ENCODE results near the gene SLC13A2.

SLC13A2 gene

DNA sequence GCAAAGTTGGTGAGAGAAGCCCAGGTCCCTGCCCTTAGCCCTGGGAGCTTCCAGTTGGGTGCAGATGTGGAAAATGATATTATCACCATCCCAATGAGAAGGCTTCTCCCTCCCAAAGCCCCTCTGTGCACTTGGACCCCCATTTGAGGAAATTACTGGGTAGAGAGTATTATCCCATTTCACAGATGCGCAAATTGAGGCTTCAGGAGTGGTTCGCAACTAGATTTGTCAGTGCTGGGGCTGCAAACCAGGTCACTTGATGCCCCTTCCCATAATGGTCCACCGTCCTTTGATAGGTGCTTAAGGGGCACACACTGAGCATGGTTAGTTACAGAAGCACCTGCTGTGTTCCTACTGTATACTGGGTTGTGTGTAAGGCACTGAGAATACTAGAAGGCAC is 18.4 kb downstream of the SLC13A2 start:
- in situ Hi-C loops (cut with HindIII; ENCODE audit: low sequenced_read_pairs) = no loop called here

GRCh38 chr17:28492352-28493310 is 19.2 kb downstream of the SLC13A2 start:
- in situ Hi-C loops (cut with HindIII; ENCODE audit: low sequenced_read_pairs) = no loop called here

DNA sequence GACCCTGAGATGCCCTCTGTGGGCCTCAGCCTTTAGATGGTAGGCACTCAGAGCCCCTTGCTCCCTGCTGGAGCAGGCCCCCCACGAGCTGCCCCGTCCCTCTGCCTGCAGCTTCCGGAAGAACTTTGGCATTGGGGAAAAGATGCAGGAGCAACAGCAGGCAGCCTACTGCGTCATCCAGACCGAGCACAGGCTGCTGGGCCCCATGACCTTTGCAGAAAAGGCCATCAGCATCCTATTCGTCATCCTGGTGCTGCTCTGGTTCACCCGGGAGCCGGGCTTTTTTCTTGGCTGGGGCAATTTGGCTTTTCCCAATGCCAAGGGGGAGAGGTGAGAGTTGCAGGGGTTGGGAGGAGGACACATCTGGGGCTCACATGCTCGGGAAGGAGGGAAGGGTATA is 20.0 kb downstream of the SLC13A2 start:
- in situ Hi-C loops (cut with HindIII; ENCODE audit: low sequenced_read_pairs) = no loop called here

DNA sequence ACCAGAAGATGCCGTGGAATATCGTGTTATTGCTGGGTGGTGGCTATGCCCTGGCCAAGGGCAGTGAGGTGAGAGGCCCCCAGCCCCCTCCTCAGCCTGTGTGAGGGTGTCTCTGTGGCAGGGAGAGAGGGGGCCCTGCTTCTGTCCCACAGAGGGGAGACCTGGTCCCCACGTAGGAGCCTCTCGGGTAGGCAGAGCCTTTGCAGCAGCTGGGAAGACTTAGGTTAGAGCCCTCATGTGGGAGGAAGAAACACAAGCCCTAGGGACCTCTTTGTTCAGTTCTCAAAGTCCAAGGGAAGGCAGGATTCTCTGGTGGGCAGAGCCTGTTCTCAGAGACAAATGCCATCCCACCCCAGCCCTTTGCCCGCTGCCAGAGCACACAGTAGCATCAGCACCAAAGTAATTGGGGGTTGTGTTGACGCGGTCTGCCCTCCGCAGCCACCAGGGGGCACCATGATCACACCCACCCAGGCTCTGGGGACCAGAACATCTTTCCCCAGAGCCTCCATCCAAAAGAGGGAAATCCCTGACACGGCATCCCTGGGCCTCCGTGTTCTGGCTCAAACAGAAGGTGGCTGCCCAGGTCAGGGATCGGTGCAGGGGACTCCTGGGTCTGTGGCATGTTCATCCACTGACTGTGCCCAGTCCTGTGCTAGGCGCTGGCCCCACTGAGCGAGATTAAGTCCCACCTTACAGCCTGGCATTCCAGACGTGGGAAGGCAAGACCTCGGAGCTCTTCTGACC is 21.2 kb downstream of the SLC13A2 start:
- in situ Hi-C loops (cut with HindIII; ENCODE audit: low sequenced_read_pairs) = no loop called here

DNA sequence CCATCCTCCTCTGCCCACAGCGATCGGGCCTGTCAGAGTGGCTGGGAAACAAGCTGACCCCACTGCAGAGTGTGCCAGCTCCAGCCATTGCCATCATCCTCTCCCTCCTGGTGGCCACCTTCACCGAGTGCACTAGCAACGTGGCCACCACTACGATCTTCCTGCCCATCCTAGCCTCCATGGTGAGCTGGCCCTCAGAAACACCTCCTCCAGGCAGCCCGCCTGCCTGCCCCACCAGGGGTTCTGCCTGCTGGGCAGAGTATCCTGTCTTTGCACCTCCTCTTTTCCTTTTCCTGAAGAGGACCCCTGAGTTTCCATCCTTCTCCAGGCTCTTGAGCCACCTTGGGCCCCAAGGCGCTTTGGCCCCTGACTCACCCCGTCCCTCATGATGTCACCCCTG is 22.2 kb downstream of the SLC13A2 start:
- in situ Hi-C loops (cut with HindIII; ENCODE audit: low sequenced_read_pairs) = no loop called here

GRCh38 chr17:28497931-28498330 is 24.5 kb downstream of the SLC13A2 start:
- in situ Hi-C loops (cut with HindIII; ENCODE audit: low sequenced_read_pairs) = no loop called here

DNA sequence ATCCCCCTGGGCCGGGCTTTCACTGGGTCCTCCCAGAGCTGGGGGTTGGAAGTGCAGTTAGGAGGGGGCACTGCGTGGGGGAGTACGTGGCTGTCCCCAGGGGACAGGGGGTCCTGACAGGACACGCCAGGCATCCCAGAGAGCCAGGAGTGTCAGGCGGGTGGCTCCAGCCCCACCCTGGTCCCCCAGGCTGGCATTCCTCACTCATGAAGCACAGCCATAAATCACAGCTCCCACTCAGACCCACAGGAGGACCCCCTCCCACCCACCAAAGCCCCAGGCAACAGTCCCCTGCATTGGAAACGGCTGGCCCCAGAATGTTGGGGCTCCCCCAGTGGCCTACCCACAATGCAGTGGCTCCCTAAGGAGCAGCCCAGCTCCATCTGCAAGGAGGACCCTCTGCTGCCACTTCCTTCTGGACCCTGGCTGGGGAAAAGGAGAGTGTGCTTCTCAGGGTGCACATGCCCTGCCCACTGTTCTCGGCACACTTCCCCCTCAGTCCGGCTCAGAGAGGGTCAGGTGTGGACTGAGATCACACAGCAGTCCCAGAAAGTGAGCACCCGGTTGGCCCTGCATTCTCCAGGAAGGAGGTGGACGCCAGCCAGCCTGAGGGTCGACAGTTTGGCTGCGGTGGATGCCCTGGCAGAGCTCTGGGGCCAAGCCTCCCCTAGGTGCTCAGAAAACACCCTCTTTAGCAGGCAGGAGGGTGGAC is 25.4 kb downstream of the SLC13A2 start:
- in situ Hi-C loops (cut with HindIII; ENCODE audit: low sequenced_read_pairs) = no loop called here

DNA sequence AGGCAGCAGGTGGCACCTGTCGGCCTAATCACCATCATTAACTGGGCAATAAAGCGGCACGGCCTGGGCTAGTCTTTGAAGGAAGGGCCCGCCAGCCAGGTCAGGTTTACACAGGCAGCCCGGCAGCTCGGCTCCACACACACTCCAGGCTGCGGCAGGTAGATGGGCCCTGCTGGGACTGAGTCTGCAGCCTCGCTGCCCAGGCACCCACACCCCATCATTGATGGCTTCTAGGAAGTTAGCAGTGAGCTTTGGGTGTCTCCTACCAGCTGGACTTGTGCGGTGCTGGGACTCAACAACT is 25.9 kb downstream of the SLC13A2 start:
- in situ Hi-C loops (cut with HindIII; ENCODE audit: low sequenced_read_pairs) = no loop called here

DNA sequence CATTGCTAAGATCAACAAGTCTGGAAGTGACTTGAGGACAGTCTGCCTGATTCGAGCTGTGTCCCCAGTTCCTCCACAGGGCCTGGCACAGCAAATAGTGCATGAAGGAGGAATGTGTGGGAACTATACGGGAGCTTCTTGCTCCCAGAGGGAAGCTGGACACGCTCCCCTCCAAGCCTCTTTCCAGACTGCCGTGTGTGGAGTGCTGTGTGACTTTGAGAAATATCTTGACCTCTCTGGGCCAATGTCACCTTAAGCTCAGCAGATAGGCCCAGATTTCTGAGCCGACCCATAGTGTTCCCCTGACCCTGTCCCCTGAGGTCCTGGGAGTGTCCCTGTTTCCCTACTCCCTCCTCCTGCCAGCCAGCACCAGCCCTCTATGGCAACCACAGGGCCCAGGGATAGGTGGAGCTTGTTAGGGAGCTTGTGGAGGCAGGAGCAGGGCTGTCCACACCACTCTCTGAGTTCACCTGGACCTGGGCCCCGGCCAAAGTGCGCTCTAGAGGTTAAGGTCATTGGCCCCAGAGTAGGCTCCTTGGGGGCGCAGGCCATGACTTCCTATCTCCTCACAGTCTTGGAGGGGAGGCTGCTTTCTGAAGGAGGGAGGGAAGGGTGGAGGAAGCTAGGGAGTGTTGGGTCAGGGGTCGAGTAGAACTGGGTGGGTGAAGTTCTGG is 26.4 kb downstream of the SLC13A2 start:
- in situ Hi-C loops (cut with HindIII; ENCODE audit: low sequenced_read_pairs) = no loop called here

- in situ Hi-C loops (cut with HindIII; ENCODE audit: low sequenced_read_pairs) = no loop called here
Measured at GRCh38 chr17:28500712-28501379, 27.4 kb downstream of the SLC13A2 start.

DNA sequence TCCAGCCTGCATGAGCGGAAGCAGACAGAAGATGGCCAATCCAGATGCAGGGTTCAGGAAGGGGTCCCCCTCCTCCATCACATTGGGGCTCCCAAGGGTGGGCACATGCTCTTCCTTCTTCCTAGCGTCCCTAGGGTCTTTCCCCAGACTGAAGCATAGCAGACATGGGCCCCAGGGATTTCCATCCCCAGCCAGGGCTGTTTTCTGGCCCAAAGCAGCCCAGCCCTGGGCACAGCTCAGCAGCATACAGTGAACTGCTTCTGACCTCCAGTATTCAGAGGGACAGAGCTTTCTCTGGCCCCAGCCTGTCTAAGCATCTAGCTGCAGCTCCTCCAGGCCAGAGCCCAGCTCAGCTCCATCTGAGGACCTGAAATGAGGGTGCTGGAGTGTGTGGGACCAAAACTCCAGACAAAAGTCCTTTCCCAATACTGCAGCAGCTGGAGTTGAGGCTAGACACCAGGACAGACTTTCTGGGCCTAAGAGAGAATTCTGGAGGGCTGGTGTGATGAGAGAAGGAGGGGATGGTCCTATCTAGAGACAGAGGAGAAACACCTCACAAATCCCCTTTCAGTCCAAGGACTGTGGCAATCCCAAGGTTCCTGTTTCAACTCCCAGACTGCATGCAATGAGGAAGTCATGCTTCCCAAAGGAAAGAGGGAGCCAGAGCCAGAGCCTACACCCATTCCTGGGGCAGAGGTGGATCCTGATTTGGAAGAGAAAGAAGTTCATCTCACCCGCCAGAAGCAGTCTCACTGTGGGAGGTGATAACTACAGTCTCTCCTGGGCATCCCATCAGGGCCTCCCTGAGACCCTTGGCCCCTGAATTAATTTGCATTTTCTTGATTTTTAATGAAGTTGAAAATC is 28.2 kb downstream of the SLC13A2 start:
- in situ Hi-C loops (cut with HindIII; ENCODE audit: low sequenced_read_pairs) = no loop called here

- in situ Hi-C loops (cut with HindIII; ENCODE audit: low sequenced_read_pairs) = no loop called here
Measured at GRCh38 chr17:28503420-28503819, 30.0 kb downstream of the SLC13A2 start.

- in situ Hi-C loops (cut with HindIII; ENCODE audit: low sequenced_read_pairs) = no loop called here
Measured at GRCh38 chr17:28505986-28506665, 32.7 kb downstream of the SLC13A2 start, which contains the start of gene FOXN1. TSS of gene FOXN1 (plus strand) at chr17:28506348. CDS start at chr17:28523970, 17,622 bp downstream.

DNA sequence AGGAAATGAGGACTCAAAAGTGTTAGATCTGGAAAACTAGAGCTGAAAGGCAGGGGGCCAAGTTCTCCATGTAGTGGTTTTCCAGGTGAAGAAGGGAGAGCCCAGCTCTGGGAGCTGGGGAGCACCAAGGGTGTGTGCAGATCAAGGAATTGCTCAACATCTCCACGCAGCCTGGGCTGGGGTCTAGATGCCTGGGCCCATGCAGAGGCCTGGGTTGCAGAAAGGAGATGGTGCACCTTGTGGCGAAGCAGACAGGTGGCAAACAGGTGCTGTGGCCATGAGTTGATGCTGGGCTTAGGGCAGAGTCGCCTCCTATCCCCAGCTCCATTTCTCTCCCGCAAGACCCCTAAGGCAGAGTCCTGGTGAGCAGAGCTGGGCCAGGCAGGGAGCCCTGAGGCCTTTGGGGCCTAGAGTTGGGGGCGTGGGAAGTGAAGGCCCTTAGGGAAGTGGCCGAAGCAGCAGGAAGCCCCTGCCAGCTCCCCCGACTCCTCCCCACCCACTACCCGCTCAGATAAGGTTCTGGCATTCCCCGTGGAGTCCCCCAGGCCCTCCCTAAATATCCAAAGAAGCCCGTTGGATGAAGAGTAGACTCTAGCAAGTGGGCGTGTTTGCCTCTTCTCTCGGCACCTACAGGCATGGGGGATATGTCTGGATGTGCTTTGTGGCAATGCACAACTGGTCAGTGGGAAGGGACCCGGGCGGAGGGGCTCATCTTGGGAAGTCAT is 33.5 kb downstream of the SLC13A2 start:
- in situ Hi-C loops (cut with HindIII; ENCODE audit: low sequenced_read_pairs) = no loop called here

- in situ Hi-C loops (cut with HindIII; ENCODE audit: low sequenced_read_pairs) = no loop called here
Measured at GRCh38 chr17:28507567-28508203, 34.2 kb downstream of the SLC13A2 start.

- in situ Hi-C loops (cut with HindIII; ENCODE audit: low sequenced_read_pairs) = no loop called here
Measured at GRCh38 chr17:28508211-28508724, 34.8 kb downstream of the SLC13A2 start.

DNA sequence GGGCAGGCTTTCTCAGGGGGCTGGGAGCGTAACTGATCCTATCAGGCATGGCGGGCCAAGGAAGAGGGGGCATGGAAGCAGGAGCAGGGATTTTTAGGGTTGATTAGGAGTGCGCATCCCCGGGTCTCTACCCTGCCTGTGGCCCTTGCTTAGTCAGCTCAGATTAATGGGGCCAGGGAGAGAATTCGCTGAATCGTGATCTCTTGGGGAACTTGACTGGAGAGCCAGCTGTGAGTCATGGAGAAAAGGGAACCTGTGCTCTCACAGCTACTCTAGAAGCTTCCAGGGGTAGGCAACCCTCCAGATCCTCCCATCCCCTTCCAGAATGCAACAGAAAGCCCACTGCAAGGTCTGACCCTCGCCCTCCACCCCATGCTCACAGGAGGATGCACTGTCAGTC is 36.3 kb downstream of the SLC13A2 start:
- in situ Hi-C loops (cut with HindIII; ENCODE audit: low sequenced_read_pairs) = loop anchor here (5.0 kb wide), 3 partner anchors 38 to 83 kb away; no protein-coding TSS in a partner anchor

Data from endothelial cell of hepatic sinusoid (primary cell).